ENCODE results near the gene PLSCR3.
A peak's percentile ranks its signal among the peaks of the same experiment; 100 is the strongest.
"Not testable (repeated sequence)": the region's sequence is repeated elsewhere in the genome, so short reads cannot be mapped to it uniquely, and the experiment has no call there.

The PLSCR3 gene

GRCh38 chr17:7379134-7379533 lies 15.2 kb downstream of the PLSCR3 start:
- no peak for DNase-seq

- DNase-seq, result no peak
Measured at GRCh38 chr17:7374353-7374752, 20.0 kb downstream of the PLSCR3 start.

GRCh38 chr17:7370853-7371252 lies 23.5 kb downstream of the PLSCR3 start:
- no peak for DNase-seq

GRCh38 chr17:7369825-7370224 lies 24.5 kb downstream of the PLSCR3 start:
- DNase-seq, result no peak

- DNase-seq, result not testable (repeated sequence)
Measured at GRCh38 chr17:7368599-7368994, 25.7 kb downstream of the PLSCR3 start.

- no peak for DNase-seq
Measured at GRCh38 chr17:7367918-7368598, 26.3 kb downstream of the PLSCR3 start.

GRCh38 chr17:7367083-7367482 lies 27.2 kb downstream of the PLSCR3 start:
- DNase-seq, result no peak

- not testable (repeated sequence) for DNase-seq
Measured at GRCh38 chr17:7365963-7366362, 28.4 kb downstream of the PLSCR3 start.

GRCh38 chr17:7363311-7363710 lies 31.0 kb downstream of the PLSCR3 start:
- DNase-seq, result no peak

- no peak for DNase-seq
Measured at GRCh38 chr17:7361906-7362305, 32.4 kb downstream of the PLSCR3 start.

GRCh38 chr17:7357381-7357780 lies 36.9 kb downstream of the PLSCR3 start:
- no peak for DNase-seq

- DNase-seq, result no peak
Measured at GRCh38 chr17:7356756-7357155, 37.6 kb downstream of the PLSCR3 start.

- peak in 1 of 2 experiments; percentile 57 for DNase-seq
Measured at GRCh38 chr17:7356072-7356549, 38.2 kb downstream of the PLSCR3 start.

GRCh38 chr17:7355573-7355972 lies 38.8 kb downstream of the PLSCR3 start:
- DNase-seq, result no peak

GRCh38 chr17:7355053-7355452 lies 39.3 kb downstream of the PLSCR3 start, which contains the start of gene TMEM95:
Gene TMEM95, plus strand, starts transcription at chr17:7355156. Its CDS starts 49 bp downstream, at chr17:7355205.
- DNase-seq, result no peak

GRCh38 chr17:7354262-7354843 lies 40.0 kb downstream of the PLSCR3 start:
- DNase-seq, result no peak

GRCh38 chr17:7352910-7353635 lies 41.3 kb downstream of the PLSCR3 start:
- no peak for DNase-seq

GRCh38 chr17:7352503-7352889 lies 41.8 kb downstream of the PLSCR3 start:
- DNase-seq, result no peak

- peak; percentile 4 to 20 for DNase-seq
Measured at GRCh38 chr17:7351665-7352502, 42.4 kb downstream of the PLSCR3 start, which contains the start of gene KCTD11. Gene KCTD11, plus strand, starts transcription at chr17:7352162.

GRCh38 chr17:7348478-7349242 lies 45.7 kb downstream of the PLSCR3 start:
- no peak for DNase-seq

- DNase-seq, result no peak
Measured at GRCh38 chr17:7347630-7348477, 46.5 kb downstream of the PLSCR3 start.
